Muscle of arm (tissue), 12 donors: ENCODE data around the gene OCIAD1. TPM values are rescaled to one million over a fixed set of nuclear protein-coding genes. Genes with fewer than 3 reads are reported as not detected.

Source experiments
- DNase-seq: peaks from one replicate; pipeline ENCODE4 v3.0.0-alpha.2; 2013
- polyA plus RNA-seq, 12 donors: library from polyadenylated mRNA; unstranded; fragments of 120-200 nt; gene quantifications; one replicate each; pipeline ENCODE4 v1.2.1, GENCODE V29; 2013; ENCODE audit not compliant: insufficient read length in 12 of 12

Gene OCIAD1
- polyA plus RNA-seq, 12 donors, result 191 to 274 (median 238) TPM; not detected in 1

GRCh38 chr4:48909697-48910096 is 78.8 kb downstream of the OCIAD1 start:
- DNase-seq, result no peak

GRCh38 chr4:48910511-48910910 is 79.6 kb downstream of the OCIAD1 start:
- DNase-seq, result no peak

Other genes with a start within 250 kb of the OCIAD1 start
- 10 to 100 TPM in 11 of 12 donors, not detected in 1; 22.3 to 75.0 (median 29.1) TPM for gene FRYL, start 50.8 kb upstream of the OCIAD1 start, polyA plus RNA-seq
- gene OCIAD2, start 75.7 kb downstream of the OCIAD1 start, polyA plus RNA-seq, result 10 to 100 TPM in 11 of 12 donors, not detected in 1; 23.1 to 35.4 (median 28.7) TPM
- 1 to 10 TPM in 3 of 12 donors, under 1 TPM in 1, not detected in 8; 0.11 to 3.1 (median 2.1) TPM for gene CWH43, start 155.2 kb downstream of the OCIAD1 start, polyA plus RNA-seq